SKM-1 treated with dmso at 0.1 percent for 144 hours (cell line): ENCODE results near the gene VAV3.
A peak's percentile ranks its signal among the peaks of the same experiment; 100 is the strongest.
"Not testable (repeated sequence)": the region's sequence is repeated elsewhere in the genome, so short reads cannot be mapped to it uniquely, and the experiment has no call there.

Experiments used
- DNase-seq: peaks from one replicate; lab custom pipeline; 2025; ENCODE audit not compliant: unreplicated experiment; lab: John Stamatoyannopoulos, UW

Gene VAV3

DNA sequence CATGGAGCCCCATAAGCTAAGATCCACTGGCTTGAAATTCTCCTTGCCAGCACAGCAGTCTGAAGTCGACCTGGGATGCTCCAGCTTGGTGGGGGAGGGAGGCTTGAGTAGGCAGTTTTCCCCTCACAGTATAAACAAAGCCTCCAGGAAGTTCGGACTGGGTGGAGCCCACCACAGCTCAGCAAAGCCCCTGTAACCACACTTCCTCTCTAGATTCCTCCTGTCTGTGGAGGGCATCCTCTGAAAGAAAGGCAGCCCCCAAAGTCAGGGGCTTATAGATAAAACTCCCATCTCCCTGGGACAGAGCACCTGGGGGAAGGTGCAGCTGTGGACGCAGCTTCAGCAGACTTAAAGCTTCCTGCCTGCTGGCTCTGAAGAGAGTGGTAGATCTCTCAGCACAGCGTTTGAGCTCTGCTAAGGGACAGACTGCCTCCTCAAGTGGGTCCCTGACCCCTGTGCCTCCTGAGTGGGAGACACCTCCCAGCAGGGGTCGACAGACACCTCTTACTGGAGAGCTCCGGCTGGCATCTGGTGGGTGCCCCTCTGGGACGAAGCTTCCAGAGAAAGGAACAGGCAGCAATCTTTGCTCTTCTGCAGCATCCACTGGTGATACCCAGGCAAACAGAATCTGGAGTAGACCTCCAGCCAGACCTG is 120.3 kb downstream of the VAV3 start:
- not testable (repeated sequence) for DNase-seq

DNA sequence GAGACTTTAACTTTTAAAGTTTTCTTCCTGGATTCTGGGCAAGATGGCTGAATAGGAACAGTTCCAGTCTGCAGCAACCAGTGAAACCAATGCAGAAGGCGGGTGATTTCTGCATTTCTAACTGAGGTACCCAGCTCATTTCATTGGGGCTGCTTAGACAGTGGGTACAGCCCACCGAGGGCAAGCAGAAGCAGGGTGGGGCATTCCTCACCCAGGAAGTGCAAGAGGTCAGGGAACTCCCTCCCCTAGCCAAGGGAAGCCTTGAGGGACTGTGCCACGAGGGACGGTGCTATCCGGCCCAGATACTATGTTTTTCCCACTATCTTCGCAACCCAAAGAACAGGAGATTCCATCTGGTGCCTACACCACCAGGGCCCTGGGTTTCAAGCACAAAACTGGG is 121.0 kb downstream of the VAV3 start:
- no peak for DNase-seq

GRCh38 chr1:107842241-107842640 is 122.7 kb downstream of the VAV3 start:
- DNase-seq, result no peak

- no peak for DNase-seq
These were observed 124.3 kb downstream of the VAV3 start for GRCh38 chr1:107840725-107841124.

- no peak for DNase-seq
These were observed 126.9 kb downstream of the VAV3 start for GRCh38 chr1:107838056-107838455.

GRCh38 chr1:107835151-107835670 is 129.8 kb downstream of the VAV3 start:
- no peak for DNase-seq

- no peak for DNase-seq
These were observed 131.9 kb downstream of the VAV3 start for GRCh38 chr1:107833061-107833460.

DNA sequence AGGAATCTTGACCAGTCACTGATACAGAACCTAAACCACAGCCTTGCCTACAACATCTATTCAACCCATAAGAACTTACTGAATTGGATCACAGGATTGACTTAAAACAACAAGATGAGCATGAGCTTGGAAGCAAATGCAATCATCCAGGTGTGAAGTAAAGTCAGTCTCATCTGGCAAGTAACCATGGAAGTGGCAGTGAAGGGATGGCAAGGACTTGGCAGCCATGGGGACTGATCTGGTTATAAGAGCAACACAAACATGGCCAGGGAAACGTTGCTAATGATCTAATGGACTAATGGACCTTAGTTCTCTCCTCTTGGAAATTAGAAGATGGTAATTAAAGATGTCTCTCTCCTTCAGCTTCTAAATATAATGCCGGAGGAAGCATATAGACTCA is 133.1 kb downstream of the VAV3 start:
- DNase-seq, result no peak

GRCh38 chr1:107830526-107830925 is 134.5 kb downstream of the VAV3 start:
- DNase-seq, result no peak

- no peak for DNase-seq
These were observed 134.9 kb downstream of the VAV3 start for GRCh38 chr1:107830075-107830474.

- DNase-seq, result no peak
These were observed 135.8 kb downstream of the VAV3 start for GRCh38 chr1:107829036-107829770.

GRCh38 chr1:107824946-107825345 is 140.0 kb downstream of the VAV3 start:
- no peak for DNase-seq

- no peak for DNase-seq
These were observed 143.6 kb downstream of the VAV3 start for GRCh38 chr1:107821340-107821739.

GRCh38 chr1:107820801-107821200 is 144.2 kb downstream of the VAV3 start:
- DNase-seq, result no peak

DNA sequence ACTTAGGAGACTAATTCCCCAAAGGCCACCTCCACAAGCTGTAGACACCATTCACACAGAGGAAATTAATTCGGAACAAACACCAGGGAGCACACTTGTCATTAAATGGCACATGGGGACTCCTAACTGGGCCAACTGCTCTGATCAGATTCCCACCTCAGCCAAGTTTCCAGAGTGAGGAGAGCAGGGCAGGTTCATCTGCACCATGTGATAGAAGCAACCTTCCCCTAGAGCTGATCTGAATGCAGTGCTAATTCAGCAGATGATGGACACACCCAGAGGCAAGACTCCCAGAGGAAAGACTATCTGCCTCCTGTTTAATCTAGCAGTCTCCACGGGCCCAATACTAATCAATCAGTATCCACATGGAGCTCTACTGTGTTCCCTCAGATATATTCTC is 147.0 kb downstream of the VAV3 start:
- DNase-seq, result no peak

- no peak for DNase-seq
These were observed 147.8 kb downstream of the VAV3 start for GRCh38 chr1:107817206-107817605.

DNA sequence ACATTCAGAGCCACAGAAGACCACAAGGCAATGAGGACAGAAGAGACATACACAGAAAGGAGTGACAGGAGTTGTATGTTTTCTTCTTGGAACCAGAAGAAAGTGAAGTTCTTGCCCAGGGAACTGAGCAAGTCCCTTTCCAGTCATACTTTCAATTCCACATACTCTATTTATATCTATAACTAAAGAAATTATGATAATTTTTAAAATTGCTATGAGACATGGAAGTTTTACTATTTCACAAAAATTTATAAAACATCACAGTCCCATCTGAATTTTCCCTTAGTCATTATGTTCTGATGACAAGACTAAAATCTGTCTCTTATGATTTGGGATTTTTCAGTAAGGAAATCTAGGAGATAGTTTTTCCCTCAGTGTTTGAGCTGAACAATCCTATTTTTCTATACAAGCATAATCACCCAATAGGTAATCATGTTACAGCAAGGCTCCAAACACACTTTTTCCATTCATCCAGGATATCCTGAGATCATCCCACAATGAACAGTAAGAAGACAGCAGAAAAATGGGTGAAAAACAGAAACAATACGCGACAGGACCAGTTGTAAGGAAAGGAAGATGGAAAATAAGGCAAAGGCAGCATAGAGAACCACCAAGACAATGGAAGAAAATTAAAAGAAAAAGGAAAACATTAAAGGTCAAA is 154.6 kb downstream of the VAV3 start:
- DNase-seq, result no peak

DNA sequence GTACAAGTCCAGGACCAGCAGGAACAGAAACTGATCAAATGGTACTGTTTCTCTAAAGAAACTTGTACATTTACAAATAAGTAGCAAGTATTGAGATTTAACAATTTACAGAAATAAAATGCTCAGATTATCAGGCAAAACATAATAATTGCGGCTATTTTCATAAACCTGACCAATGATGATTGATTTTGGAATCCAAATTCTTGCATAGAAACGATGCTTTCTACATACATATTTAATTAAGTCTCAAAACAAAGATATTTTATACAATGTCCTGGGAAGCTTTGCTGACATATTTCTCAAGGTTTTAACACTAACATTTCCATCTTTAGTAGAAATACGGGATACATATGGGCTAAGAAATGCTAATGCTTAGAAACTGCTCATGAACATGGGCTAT is 157.1 kb downstream of the VAV3 start:
- DNase-seq, result no peak

GRCh38 chr1:107807405-107807804 is 157.6 kb downstream of the VAV3 start:
- DNase-seq, result no peak

- DNase-seq, result no peak
These were observed 158.1 kb downstream of the VAV3 start for GRCh38 chr1:107806902-107807301.

DNA sequence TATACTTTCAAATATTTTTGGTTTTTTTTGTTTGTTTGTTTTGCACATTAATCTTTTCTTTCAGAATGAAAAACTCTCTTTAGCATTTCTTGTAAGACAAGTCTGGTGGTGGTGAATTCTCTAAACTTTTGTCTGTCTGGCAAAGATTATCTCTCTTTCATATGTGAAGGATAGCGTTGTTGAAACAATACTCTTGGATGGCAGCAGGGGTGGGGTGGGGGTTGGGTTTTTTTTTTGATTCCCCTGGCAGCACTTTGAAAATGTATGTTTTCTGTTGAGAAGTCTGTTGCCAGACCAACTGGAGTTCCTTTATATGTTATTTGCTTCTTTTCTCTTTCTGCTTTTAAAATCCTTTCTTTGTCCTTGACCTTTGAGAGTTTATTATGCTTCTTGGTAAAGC is 160.2 kb downstream of the VAV3 start:
- no peak for DNase-seq

DNA sequence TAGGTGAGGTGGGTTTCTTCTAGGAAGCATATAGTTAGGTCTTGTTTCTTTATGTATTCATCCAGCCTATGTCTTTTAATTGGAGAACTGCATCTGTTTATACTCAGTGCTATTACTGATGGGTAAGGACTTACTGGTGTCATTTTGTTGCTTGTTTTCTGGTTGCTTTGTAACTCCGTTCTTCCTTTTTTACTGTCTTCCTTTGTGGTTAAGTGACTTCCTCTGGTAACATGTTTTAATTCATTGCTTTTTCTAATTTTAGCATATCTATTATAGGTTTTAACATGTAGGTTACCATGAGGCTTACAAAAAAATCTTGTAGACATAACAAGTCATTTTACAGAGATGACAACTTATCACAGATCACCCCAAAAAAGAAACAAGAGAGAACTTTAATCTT is 160.8 kb downstream of the VAV3 start:
- peak; percentile 48 for DNase-seq
